GM21381 (cell line): ENCODE measurements around the gene EPB41L3.

Experiments used
- ATAC-seq: cut with Tn5 transposase; IDR thresholded peaks from one replicate; pipeline ENCODE4 v1.9.1; 2021; ENCODE audit warnings: mild to moderate bottlenecking, moderate library complexity; ENCODE audit not compliant: unreplicated experiment

The EPB41L3 gene

GRCh38 chr18:5456577-5457461, 87.0 kb downstream of the EPB41L3 start:
- no peak for ATAC-seq

- no peak for ATAC-seq
Observed at GRCh38 chr18:5455674-5456073, 88.1 kb downstream of the EPB41L3 start.

- ATAC-seq: no peak
Observed at GRCh38 chr18:5452943-5453443, 90.8 kb downstream of the EPB41L3 start.

GRCh38 chr18:5451871-5452270, 91.9 kb downstream of the EPB41L3 start:
- no peak for ATAC-seq

GRCh38 chr18:5451150-5451549, 92.6 kb downstream of the EPB41L3 start:
- no peak for ATAC-seq

- no peak for ATAC-seq
Observed at GRCh38 chr18:5449858-5450509, 93.8 kb downstream of the EPB41L3 start.

- no peak for ATAC-seq
Observed at GRCh38 chr18:5447442-5447841, 96.4 kb downstream of the EPB41L3 start.

GRCh38 chr18:5444847-5445246, 99.0 kb downstream of the EPB41L3 start:
- ATAC-seq: no peak

- no peak for ATAC-seq
Observed at GRCh38 chr18:5444269-5444668, 99.5 kb downstream of the EPB41L3 start.

GRCh38 chr18:5439986-5440696, 103.7 kb downstream of the EPB41L3 start:
- ATAC-seq: no peak

- ATAC-seq: no peak
Observed at GRCh38 chr18:5434425-5434824, 109.4 kb downstream of the EPB41L3 start.

- ATAC-seq: no peak
Observed at GRCh38 chr18:5431836-5432575, 111.8 kb downstream of the EPB41L3 start.

- ATAC-seq: no peak
Observed at GRCh38 chr18:5430131-5430530, 113.7 kb downstream of the EPB41L3 start.

GRCh38 chr18:5429681-5430080, 114.1 kb downstream of the EPB41L3 start:
- no peak for ATAC-seq

GRCh38 chr18:5425721-5426120, 118.1 kb downstream of the EPB41L3 start:
- ATAC-seq: no peak

- no peak for ATAC-seq
Observed at GRCh38 chr18:5424903-5425664, 118.7 kb downstream of the EPB41L3 start.

- no peak for ATAC-seq
Observed at GRCh38 chr18:5422626-5423025, 121.2 kb downstream of the EPB41L3 start.

GRCh38 chr18:5421981-5422380, 121.8 kb downstream of the EPB41L3 start:
- no peak for ATAC-seq

- ATAC-seq: no peak
Observed at GRCh38 chr18:5420906-5421305, 122.9 kb downstream of the EPB41L3 start.

- no peak for ATAC-seq
Observed at GRCh38 chr18:5419601-5420000, 124.2 kb downstream of the EPB41L3 start.
